ENCODE results near the gene CABLES2.

GRCh38 chr20:62364911-62365736, 42.0 kb downstream of the CABLES2 start:
- TF ChIP-seq CTCF (IDR thresholded peaks at IDR 0.05): no peak
- no peak for TF ChIP-seq POLR2A (IDR thresholded peaks at IDR 0.05)
